Measurements from ENCODE around the gene COA1. TPM values are rescaled to one million over a fixed set of nuclear protein-coding genes. Genes with fewer than 3 reads are reported as not detected.

COA1 gene
- total RNA-seq, 4 donors from 2014 or later = 38.5 to 64.0 (median 50.5) TPM

DNA sequence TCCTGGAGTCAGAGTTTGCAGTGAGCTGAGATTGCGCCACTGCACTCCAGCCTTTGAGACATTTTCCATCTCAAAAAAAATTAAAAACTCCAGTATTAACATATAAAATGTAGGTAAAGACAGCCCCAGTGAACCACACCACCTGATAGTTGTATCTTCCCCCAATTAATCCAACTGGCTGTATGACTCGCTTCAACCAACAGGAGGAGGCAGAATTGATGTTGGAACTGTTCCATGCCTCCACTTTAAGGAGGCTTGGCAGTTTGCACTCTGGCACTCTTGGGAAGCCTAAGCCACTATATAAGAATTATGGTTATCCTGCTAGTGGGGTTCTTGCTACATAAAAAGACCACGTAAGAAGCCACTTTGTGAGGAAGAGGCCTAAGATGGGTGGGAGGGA is 73.7 kb downstream of the COA1 start:
- TF ChIP-seq, protein P1, sequence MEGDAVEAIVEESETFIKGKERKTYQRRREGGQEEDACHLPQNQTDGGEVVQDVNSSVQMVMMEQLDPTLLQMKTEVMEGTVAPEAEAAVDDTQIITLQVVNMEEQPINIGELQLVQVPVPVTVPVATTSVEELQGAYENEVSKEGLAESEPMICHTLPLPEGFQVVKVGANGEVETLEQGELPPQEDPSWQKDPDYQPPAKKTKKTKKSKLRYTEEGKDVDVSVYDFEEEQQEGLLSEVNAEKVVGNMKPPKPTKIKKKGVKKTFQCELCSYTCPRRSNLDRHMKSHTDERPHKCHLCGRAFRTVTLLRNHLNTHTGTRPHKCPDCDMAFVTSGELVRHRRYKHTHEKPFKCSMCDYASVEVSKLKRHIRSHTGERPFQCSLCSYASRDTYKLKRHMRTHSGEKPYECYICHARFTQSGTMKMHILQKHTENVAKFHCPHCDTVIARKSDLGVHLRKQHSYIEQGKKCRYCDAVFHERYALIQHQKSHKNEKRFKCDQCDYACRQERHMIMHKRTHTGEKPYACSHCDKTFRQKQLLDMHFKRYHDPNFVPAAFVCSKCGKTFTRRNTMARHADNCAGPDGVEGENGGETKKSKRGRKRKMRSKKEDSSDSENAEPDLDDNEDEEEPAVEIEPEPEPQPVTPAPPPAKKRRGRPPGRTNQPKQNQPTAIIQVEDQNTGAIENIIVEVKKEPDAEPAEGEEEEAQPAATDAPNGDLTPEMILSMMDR (IDR thresholded peaks at IDR 0.05; ENCODE audit: low read depth) = no peak

DNA sequence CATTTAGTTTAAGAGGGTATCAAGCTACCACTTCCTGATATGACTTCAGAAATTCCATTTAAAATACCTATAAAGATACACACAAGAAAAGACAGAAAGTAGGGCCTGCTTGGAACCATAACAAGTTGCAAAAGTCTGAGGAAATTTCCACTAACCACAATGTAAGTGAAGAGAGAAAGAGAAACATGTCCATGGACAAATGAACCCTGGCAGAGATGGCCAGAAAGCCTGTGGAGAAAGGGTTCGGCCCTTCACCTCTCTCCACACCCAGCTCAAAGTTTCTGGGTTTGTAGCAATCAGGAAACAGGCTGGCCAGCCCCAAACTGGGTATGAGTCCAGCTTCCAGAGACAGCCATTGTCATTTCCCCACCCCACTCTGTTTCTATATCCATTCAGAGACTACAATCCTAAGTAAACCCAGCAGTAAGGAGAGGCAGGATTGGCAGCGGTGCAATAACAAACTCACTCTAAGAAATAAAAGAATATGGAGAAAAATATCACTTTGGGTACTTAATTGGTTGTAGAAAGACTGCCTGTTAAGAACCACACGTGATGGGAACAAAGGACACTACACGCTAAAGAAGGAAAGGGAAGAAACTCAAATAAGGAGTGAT is 75.3 kb downstream of the COA1 start:
- TF ChIP-seq, protein P1 (IDR thresholded peaks at IDR 0.05; ENCODE audit: low read depth) = no peak

DNA sequence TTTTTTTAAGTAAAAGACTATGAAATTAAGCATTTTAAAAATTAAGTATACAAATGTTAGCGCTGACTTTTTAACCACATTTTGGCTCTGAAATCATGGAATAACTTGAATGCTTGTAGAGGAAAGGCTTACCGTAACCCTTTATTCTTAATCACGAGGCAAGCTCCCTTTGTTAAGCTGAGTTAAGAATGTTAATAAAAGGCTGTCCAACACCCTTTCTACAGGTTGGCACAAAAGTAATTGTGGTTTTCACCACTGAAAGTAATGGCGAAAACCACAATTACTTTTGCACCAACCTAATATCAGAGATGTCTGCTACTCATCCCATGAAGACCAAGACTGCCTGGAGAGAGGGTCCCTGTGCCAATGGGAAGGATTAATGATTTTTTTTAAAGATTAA is 75.9 kb downstream of the COA1 start:
- TF ChIP-seq, protein P1 (IDR thresholded peaks at IDR 0.05; ENCODE audit: low read depth) = no peak

DNA sequence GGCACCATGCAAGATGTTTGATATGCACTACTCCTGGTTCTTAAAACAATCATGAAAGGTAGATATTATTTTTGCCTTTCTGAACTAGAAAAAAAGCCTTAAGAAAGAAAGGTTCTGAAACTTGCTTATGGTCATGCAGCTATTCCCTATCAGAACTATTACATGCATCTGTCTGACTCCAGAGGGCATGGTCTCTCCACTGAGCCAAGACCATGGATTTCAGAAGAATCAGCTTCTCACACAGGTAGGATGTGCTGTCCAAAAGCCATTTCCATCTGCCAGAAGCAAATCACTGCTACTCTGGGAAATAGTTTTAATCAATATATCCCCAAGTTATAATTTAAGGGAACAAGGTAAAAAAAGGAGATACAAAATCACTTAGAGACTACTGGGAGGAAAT is 77.0 kb downstream of the COA1 start:
- TF ChIP-seq, protein P1 (IDR thresholded peaks at IDR 0.05; ENCODE audit: low read depth) = no peak

DNA sequence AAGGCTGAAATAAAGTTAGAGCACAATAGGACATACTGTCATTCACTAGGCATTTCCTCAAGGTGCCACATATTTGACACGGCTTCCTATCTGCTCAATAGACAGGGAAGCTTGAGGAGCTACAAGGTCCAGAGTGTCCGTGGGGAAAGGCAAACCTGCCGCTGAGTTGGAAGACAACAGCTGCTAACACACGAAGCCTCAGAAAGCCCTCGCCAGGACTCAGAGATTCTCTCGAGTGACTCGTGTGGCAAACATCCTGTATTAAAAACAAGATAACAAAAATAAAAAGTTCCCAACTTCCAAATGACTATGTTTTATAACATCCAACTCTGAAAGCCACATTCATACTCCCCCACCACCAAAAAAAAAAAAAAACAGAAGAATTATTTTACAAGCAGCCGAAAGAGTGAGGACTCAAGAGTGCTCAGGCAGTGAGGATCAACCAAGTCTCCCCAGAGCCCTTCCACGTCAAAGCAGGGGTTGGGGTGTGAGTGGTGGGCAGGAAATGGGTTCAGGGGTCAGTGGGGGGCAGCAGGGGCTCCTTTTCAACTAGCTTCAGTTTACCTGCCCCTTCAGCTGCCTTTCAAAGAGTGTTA is 78.8 kb downstream of the COA1 start:
- TF ChIP-seq, protein P1 (IDR thresholded peaks at IDR 0.05; ENCODE audit: low read depth) = no peak

DNA sequence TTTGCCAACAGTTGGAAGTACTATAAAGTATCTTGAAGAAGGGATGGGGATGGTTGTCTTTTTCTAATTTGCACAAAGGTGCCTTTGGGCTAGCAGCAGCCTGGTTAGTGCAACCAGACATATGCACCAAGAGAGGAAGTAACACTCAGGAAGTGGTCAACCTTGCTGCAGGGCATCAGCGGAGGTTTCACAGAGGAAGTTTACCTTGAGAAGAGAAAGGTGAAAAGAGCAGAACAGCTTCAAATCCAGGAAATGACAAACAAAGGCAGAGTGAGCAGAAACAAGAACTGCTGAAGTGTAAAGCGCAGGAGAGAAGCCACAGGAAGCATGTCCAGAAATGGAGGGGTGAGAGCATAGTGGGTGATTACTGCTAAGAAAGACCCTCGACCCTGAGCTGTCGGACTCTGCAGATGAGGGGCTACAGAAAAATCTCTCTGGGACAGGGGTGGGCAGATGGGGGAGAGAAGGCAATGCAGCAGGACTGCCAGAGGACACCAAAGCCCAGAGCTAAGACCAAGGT is 79.5 kb downstream of the COA1 start:
- TF ChIP-seq, protein P1 (IDR thresholded peaks at IDR 0.05; ENCODE audit: low read depth) = no peak

DNA sequence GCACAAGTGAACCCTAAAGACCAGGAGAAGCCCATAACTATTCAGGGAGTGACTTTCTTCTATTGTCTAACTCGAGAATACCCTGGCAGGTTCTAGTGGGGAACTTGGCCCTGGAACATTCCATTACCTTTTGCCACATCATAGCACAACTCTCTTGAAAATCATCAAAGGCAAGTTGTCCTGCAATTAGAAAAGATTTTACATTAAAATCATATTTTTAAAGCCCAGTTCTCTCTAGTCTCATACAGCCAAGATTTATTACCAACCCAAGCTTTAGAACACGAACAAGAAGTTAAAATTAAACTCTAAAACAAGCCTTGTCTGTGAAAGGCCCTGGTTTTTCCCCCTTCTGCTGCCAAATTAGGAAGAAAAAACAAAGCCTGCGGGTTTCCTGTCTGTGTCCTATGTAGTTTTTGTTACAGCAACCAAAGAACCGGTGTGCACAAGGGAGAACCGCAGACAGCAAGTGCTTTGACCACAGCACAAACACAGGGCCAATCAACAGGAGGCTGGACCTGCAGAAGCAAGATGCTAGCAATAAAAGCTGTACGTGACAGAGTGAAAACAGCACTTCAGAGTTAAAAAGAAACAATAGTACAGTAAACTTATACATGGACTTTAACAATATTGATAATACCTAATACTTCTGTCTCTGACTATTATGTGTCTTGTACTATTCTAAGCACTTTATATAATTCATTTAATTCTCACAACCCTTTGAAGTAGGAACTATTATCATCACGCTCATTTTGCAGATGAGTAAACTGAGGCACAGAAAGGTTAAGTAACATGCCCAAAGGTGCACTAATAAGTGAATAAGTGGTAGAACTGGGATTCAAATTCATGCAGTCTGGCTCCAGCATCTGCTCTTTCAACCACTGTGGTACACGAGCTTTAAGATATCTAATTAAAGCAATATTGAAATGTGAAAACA is 80.6 kb downstream of the COA1 start:
- TF ChIP-seq, protein P1 (IDR thresholded peaks at IDR 0.05; ENCODE audit: low read depth) = no peak

All from subcutaneous adipose tissue (tissue), 4 donors.